KBM-7 (cell line): ENCODE measurements around the gene NUDCD2.

Experiments
- DNase-seq: peaks from one replicate; pipeline ENCODE4 v3.0.0-alpha.2; 2015
- in situ Hi-C: fragments of 300-500 bp; cut with MboI; formaldehyde crosslinking; loops from 2 replicates; pipeline ENCODE4 v1.14.3; 2020; ENCODE audit warnings: low sequenced_read_pairs, low pct_unique_long_range_greater_than_20kb, mixed read lengths

NUDCD2 gene

GRCh38 chr5:163459819-163460561 lies at the start of gene NUDCD2:
NUDCD2 (minus strand) TSS chr5:163460102; CDS start chr5:163460050, 52 bp downstream.
- DNase-seq = peak; percentile 95
- in situ Hi-C loops = no loop called here

- no peak for DNase-seq
- in situ Hi-C loops = no loop called here
Measured at GRCh38 chr5:163509291-163509951, 49.5 kb upstream of the NUDCD2 start.

DNA sequence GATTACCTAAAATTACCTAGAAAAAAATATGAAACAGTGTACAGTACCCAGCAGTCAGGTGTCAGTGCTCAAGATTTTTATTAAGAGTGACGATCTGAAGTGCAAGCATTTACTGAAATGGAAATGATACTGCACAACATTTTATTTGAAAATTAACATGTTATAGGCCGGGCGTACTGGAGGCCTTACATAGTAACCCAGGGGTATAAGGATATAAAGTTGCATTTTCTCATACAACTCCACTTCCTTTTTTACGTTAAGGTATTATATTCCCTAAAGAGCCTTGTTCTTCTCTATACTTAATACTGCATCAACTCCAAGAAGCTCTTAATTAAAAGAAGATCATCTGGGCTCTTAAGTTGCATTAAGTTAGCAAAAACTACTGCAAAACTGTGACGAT lies 48.9 kb upstream of the NUDCD2 start:
- in situ Hi-C loops = no loop called here
- DNase-seq = peak; percentile 18

DNA sequence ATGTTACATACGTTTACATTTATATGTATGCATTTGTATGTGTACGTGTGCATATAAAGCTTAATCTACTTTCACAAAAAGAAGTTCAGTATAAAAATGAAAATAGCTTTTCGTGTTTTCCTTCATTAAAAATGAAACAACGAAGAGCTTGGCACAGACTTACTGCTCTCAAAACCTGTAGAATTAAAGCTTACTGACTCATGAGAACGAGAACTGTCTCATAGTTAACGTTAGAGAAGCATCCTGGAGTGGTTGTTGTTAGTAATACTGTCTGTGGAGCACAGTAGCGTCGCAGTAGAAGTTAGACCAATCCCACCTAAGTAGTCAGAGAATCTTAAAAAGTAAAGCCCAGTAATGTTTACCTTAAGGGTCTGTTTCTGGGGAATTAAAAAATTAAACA lies 46.8 kb upstream of the NUDCD2 start:
- in situ Hi-C loops = no loop called here
- DNase-seq = peak; percentile 34

- no peak for DNase-seq
- in situ Hi-C loops = no loop called here
Measured at GRCh38 chr5:163506095-163506457, 46.2 kb upstream of the NUDCD2 start.

DNA sequence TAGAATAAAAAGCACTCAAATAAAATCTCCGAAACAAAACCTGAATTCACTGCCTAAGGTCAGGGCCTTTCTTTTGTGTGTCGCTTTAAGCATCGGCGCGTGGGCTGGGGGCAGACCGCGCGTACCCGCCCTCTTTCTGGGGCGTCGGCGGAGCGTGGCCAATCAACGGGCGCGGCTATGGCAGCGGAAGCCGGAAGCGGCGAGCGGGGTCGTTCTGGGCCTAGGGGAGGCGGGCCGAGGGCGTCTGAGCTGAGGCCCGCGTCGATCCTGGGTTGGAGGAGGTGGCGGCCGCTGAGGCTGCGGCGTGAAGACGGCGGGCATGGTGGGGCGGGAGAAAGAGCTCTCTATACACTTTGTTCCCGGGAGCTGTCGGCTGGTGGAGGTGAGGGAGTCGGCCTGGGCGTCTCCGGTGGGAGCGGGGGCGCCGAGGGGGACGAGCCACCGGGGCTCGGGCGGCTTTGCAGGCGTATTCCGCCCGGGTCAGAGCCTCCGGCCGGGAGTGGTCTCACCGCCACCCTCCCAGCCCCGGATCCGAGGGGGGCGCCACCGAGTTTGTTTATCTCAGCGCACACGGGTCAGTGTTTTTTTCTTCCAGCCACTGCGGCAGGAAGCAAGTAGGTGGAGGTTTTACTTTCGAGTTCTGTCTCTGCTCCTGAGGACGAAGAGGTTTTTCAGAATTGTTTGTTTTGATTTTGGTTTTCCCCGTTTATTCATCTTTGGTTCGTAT lies 45.6 kb upstream of the NUDCD2 start, which contains the start of gene MAT2B:
Gene MAT2B, plus strand, starts transcription at position 252 of the 727 bp plus-strand sequence. Its CDS starts 68 bp downstream, at position 320.
- DNase-seq = peak; percentile 97
- in situ Hi-C loops = no loop called here

GRCh38 chr5:163505049-163505367 lies 45.1 kb upstream of the NUDCD2 start:
- no peak for DNase-seq
- in situ Hi-C loops = no loop called here

GRCh38 chr5:163504079-163504931 lies 44.4 kb upstream of the NUDCD2 start:
- peak; percentile 75 for DNase-seq
- in situ Hi-C loops = no loop called here

- peak; percentile 90 for DNase-seq
- in situ Hi-C loops = no loop called here
Measured at GRCh38 chr5:163503106-163504078, 43.5 kb upstream of the NUDCD2 start.

DNA sequence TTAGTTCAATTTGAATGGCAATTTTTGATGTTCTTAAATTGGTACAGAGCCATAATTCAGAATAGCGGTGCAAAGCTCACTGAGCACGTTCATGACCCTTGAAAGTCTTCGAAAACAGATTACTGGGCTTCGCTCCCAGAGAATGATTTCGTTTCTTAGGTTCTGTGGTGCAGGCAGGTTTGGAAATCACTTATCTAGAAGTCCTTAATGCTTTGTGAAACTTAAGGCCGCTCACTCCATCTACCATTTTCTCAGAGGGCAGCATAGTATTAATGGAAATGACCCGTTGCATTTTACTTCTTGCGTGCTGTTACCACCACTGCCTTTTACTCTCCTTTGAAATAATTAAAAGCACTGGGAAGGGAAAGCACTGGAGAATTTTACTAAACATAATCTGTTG lies 42.6 kb upstream of the NUDCD2 start:
- in situ Hi-C loops = no loop called here
- DNase-seq = no peak

- in situ Hi-C loops = no loop called here
- DNase-seq = no peak
Measured at GRCh38 chr5:163498886-163499285, 39.0 kb upstream of the NUDCD2 start.

GRCh38 chr5:163497315-163497714 lies 37.4 kb upstream of the NUDCD2 start:
- in situ Hi-C loops = no loop called here

GRCh38 chr5:163496286-163496685 lies 36.4 kb upstream of the NUDCD2 start:
- in situ Hi-C loops = no loop called here
- no peak for DNase-seq

More at GRCh38 chr5:163497315-163497714, 37.4 kb upstream of the NUDCD2 start:
- no peak for DNase-seq

GRCh38 chr5:163489745-163490075 lies 29.8 kb upstream of the NUDCD2 start:
- DNase-seq = no peak
- in situ Hi-C loops = no loop called here

GRCh38 chr5:163489055-163489744 lies 29.3 kb upstream of the NUDCD2 start:
- in situ Hi-C loops = no loop called here
- no peak for DNase-seq

GRCh38 chr5:163478982-163479271 lies 19.0 kb upstream of the NUDCD2 start:
- in situ Hi-C loops = no loop called here
- DNase-seq = no peak

DNA sequence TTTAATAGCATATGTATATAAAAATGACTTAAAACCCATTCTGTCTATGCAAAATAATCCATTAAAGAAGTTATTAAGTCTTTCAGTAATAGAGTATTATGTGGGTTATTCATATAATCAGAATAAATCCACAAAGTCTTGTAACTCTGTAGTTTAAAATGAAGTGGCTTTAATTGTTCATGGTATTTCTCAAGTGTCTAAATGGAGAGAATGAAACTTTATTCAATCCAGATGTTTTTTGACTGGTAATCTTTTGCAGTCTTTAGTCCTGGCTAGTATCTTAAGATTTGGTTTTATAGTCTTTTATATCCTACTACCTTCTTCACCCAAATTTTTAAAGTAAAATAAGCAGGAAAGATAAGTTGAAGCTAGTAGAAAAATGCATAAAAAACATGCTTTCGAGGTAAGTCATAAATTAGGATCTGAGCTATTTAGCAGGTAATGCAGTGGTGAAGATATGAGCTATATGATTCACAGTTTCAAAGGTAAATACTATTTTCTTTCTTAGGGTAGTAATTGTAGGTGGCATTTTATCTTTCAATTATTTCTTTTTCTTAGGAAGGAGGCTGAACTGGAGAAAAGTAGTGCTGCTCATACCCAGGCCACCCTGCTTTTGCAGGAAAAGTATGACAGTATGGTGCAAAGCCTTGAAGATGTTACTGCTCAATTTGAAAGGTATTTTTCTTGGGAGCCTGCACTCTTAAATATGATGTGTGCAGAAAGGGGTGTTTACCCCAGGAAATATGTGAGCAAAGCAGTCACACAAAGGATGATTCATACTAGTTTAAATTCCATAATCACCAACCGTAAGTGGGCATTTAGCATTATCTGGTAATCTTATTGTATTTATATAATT lies 18.5 kb upstream of the NUDCD2 start:
- in situ Hi-C loops = no loop called here
- no peak for DNase-seq
